HG03135 (cell line): ENCODE measurements around the gene BRMS1L.
"Not testable (repeated sequence)": the region's sequence is repeated elsewhere in the genome, so short reads cannot be mapped to it uniquely, and the experiment has no call there.

Experiments
- ATAC-seq: cut with Tn5 transposase; IDR thresholded peaks from one replicate; pipeline ENCODE4 v1.9.1; 2021; ENCODE audit warnings: mild to moderate bottlenecking, moderate library complexity; ENCODE audit not compliant: unreplicated experiment

The BRMS1L gene

DNA sequence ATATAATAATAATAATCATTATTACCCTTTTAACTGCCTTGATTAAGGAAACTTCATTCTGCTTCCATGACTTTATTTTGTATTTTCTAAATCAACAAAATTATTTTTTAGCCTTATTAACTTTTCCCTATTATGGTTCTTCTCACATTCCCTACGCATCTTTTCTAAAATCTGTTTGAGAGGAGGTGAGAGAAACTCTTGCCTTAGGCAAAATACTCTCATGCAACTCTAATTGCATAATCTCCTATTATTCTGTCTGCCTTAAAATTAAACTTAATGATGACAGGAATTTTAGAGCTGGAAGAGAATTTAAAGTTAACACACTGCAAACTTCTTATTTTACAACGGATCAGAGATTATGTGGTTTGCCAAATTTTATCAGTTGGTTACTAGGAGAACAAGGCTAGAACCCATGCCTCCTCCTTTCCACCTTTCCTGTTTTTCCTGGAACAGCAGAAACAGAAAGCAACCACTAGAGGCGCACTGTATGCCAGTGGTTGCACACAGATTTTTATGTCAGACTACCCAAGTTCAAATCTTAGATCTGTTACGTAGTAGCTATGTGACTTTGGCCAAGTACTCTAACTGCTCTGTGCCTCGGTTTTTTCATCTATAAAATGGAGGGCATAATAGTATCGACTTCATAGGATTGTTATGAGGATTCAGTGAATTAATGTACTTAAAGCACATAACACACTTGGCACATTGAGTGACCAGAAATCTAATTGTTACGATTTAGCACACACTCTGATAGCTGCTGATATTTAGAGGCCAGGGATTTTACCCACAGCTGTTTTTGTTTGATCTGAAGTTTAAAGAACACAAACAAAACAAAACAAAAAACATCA, 4.3 kb upstream of the BRMS1L start:
- ATAC-seq, result no peak

DNA sequence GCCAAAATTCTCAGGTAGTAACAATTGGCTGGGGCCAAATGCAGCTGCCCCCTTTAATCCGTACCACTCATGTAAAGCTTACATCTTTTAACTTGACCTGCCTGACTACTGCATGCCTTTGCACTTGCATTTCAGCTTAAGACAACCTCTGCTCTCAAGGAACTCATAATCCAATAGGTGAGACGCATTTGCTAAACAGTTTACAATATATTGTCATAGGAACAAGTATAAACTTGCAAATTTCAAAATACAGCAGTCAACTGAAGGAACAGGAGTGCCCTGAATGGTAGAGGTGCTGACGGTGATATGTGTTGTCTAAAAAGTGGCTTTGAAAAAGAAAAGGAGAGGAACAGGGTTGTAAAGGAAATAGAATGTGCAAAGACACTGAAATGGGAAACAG, 3.6 kb upstream of the BRMS1L start:
- no peak for ATAC-seq

DNA sequence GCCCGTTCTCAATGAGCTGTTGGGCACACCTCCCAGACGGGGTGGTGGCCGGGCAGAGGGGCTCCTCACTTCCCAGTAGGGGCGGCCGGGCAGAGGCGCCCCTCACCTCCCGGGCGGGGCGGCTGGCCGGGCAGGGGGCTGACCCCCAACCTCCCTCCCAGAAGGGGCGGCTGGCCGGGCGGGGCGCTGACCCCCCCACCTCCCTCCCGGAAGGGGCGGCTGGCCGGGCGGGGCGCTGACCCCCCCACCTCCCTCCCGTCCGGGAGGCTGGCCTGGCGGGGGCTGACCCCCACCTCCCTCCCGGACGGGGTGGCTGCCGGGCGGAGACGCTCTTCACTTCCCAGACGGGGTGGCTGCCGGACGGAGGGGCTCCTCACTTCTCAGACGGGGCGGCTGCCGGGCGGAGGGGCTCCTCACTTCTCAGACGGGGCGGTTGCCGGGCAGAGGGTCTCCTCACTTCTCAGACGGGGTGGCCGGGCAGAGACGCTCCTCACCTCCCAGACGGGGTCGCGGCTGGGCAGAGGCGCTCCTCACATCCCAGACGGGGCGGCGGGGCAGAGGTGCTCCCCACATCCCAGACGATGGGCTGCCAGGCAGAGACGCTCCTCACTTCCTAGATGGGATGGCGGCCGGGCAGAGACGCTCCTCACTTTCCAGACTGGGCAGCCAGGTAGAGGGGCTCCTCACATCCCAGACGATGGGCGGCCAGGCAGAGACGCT, 1.5 kb upstream of the BRMS1L start:
- ATAC-seq, result not testable (repeated sequence)

DNA sequence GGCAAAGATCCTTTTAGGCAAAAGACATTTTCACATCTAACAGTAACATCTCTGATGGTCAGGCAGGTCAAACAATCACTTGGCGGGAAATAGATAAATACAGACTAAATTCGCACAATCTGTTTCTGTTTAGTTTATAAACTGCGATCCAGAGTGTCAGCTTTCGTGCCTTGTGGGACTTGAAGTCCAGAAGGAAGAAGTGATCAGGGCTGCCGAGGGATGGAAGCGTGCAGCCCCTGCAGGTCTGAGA, 245 bp upstream of the BRMS1L start:
- ATAC-seq, result no peak

DNA sequence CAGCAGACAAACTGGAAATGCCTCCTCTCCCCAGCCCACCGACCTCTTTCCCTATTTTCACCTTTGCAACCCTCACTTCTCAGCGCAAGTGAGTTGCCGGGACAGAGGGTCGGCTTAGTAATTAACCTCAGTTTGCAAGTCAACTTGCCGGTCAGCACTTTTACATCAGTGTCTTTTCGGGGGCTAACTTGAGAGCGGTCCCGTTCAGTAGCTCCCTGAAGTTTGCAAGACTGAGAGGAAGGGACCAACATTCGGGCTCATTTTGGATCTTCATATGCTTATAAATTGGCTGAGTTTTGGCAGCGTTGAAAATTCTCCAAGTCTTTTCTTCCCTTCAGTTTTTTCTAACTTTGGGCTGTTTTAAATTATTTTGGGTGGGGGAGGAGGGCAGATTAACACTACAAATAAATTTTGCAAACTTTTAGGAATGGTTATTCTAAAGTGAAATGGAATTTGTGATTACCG, 846 bp downstream of the BRMS1L start:
- ATAC-seq, result no peak

DNA sequence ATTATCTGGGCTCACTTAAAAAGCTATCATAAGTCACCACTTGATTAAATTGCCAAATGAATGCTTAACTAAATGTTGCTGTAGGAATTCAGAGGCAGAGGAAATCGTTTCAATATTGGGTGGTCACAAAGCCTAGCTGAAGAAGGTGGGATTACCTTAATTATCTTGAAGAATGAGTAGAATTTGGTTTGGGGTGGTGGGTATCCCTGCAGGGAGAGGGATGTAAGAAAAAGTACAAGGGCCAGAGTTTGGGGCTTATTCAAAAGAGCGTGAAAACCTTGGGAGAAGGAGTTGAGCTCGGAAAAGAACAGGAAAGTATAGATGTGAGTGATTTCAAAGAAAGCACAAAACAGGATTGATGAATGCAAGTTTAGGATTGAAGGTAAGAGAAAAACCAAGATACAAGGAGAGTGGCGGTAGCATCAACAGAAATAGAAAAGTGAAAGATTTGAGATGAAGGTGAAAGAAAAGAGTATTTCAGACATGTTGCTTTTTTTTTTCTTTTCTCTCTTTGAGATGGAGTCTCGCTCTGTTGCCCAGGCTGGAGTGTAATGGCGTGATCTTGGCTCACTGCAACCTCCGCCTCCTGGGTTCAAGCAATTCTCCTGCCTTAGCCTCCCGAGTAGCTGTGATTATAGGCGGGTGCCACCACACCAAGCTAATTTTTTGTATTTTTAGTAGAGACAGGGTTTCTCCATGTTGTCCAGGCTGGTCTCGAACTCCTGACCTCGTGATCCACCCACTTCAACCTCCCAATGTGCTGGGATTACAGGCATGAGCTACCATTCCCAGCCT, 1.7 kb downstream of the BRMS1L start:
- ATAC-seq, result no peak

DNA sequence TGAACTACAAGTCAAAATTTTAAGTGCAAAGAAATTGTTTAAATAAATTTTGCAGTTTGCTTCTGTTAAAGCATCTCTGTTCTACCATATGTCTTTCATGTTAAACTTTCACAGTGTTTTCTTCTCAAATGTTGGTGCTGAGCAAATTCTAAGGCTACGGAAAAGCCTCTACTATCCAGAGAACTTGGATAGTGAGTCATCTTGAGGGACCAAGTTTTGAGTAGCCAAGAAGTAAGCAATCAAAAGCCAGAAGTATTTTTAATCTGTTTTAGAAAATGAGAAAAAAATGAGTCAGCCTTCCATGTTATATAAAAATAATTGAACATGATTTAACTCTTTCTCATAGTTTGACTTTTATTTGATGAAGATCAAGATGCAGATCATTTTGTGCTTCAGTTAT, 3.3 kb downstream of the BRMS1L start:
- no peak for ATAC-seq

DNA sequence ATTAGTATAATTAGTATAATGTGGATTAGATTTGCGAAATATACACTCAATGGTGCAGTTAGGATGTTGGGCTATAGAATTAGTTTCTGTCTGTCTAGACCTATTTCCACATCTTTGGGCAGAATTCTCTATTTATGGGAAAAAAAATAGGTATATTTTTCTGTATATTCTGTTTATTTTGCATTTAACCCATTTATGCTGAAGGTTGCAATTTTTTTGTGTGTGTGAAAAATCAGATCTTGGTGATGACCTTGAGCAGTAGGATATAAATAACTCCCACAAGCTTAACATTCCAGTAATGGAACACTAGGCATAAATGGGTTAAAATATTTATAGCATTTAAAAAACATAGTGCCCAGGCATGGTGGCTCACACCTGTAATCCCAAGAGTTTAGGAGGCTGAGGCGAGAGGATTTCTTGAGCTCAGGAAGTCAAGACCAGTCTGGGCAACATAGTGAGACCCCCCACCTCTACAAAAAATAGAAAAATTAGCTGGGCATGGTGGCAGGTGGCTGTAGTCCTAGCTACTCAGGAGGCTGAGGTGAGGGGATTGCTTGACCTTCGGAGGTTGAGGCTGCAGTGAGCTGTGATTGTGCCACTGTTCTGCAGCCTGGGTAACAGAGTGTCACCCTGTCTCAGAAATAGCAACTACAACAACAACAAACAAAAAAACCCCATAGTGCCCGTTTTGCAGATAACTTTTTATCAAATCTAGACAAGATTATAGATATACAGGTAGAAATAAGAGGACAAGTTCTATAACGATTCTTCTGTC, 9.3 kb downstream of the BRMS1L start:
- ATAC-seq, result no peak

DNA sequence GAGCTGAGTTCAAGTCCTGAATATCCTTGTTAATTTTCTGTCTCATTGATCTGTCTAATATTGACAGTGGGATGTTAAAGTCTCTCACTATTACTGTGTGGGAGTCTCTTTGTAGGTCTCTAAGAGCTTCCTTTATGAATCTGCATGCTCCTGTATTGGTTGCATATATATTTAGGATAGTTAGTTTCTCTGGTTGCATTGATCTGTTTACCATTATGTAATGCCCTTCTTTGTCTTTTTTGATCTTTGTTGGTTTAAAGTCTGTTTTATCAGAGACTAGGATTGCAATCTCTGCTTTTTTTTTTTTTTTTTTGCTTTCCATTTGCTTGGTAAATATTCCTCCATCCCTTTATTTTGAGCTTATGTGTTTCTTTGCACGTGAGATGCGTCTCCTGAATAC, 15.6 kb downstream of the BRMS1L start:
- ATAC-seq, result not testable (repeated sequence)

DNA sequence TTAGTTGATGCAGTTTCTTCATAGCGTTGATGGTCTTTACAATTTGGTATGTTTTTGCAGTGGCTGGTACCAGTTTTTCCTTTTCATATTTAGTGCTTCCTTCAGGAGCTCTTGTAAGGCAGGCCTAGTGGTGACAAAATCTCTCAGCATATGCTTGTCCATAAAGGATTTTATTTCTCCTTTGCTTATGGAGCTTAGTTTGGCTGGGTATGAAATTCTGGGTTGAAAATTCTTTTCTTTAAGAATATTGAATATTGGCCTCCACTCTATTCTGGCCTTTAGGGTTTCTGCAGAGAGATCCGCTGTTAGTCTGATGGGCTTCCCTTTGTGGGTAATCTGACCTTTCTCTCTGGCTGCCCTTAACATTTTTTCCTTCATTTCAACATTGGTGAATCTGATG, 16.1 kb downstream of the BRMS1L start:
- not testable (repeated sequence) for ATAC-seq

DNA sequence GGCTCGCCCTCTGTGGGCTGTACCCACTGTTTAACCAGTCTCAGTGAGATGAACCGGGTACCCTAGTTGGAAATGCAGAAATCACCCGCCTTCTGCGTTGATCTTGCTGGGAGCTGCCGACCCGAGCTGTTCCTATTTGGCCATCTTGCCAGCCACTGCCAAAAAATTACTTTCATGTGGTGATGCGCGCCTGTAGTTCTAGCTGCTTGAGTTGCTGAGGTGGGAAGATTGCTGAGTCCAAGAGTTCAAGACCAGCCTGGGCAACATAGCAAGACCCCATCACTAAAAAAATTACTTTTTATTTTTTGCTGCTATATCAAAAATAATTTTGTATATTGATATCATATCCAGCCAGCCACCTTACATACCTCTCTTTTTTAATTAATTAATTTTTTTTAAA, 18.4 kb downstream of the BRMS1L start:
- no peak for ATAC-seq

DNA sequence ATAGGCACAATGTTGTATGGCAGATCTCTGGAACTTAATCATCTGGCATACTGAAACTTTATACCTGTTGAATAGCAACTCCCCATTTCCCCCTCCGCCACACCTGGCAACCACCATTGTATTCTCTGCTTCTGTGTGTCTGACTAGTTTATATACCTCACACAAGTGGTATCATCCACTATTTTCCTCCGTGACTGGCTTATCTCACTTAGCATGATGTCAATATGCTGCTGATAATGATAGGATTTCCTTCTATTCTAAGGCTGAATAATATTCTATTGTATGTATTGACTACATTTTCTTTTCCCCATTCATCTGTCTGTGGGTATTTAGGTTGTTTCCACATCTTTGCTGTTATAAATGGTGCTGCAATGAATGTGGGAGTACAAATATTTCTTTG, 21.5 kb downstream of the BRMS1L start:
- no peak for ATAC-seq

DNA sequence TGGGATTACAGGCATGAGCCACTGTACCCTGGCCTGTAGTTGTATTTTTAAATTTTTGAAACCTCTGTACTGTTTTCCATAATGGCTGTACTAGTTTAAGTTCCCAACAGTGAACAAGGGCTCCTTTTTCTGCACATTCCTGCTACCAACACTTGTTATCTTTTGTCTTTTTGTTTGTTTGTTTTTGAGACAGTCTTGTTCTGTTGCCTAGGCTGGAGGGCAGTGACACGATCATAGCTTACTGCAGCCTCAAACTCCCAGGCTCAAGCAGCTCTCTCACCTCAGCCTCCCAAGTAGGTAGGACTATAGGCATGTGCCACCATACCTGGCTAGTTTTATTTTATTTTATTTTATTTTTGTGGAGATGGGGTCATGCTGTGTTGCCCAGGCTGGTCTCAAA, 23.0 kb downstream of the BRMS1L start:
- ATAC-seq, result no peak

DNA sequence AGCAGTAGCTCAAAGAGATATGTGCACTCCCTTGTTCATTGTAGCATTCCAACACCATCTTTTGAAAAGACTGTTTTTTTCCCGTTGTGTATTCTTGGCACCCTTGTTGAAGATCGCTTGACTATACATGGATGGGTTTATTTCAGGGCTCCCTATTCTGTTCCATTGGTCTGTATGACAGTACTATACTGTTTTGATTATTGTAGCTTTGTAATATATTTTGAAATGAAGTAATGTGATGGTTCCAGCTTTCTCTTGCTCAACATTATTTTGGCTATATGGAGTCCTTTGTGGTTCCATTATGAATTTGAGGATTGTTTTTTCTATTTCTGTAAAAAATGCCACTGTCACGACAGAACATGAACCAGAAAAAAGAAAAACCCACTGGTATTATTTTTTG, 25.7 kb downstream of the BRMS1L start:
- no peak for ATAC-seq

DNA sequence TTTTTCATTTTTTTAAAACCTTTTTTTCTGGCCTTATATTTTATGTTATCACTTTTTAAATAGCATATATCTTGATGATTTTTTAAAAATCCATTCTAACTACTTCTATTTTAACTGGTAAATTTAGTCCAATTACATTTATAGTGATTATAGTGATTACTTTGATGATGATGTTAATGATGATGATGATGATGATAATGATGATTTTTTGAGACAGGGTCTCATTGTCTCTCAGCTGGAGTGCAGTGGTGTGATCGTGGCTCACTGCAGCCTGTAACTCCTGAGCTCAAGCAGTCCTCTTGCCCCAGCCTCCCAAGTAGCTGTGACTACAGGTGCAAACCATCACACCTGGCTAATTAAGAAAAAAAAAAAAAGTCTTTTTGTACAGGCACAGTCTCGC, 27.1 kb downstream of the BRMS1L start:
- no peak for ATAC-seq

DNA sequence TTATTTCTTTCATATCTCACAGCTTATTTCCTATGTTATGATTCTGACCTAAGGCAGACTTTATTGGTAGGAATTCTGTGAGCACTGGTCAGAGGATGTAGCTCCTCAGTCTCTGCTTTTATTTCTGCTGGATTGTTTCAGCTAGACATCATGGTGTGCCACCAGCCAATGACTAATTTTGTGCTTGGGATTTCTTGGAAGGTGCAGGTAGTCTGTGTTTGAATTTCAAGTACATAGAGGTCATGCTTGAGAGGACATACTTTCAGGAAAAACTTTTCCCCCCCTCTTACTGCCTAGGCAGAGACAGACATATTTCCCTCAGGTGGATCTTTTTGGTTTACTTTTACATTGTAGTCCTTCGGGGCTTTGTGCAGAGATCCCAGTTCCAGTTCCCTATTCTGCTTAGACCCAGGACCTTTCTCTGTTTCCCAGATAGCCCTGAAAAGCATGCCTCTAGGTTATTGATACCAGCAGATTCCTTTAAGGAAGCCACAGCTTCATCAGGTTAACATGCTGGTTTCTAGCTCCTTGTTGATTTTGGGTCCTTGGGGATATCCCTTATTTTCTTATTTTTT, 28.6 kb downstream of the BRMS1L start:
- no peak for ATAC-seq

DNA sequence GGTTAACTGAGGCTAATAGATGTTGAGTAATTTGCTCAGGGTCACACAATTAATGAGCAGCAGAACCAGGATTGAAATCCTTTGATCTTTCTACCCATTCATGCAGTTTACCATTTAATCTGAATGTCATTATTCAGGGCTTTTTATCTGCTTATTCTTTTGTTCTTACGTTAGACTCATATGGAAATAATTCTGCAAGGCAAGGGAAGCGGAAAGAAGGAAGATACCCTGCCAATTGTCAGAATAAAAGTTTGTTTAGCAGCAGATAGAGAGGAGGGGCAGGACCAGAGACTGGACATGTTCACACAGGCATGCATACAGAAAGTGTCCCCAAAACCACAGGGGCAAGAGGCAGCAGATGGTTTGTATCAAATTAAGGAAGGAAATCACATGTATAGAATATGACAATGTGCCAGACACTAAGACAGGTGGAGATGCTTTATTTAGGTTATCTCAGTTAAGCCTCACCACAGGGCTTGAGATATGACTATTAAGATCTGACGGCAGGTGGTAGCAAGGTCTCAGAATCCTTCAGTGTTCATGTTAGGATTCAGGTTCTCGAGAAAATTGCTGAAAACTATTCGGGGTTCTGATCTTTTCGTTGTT, 29.8 kb downstream of the BRMS1L start:
- ATAC-seq, result peak; percentile 96

DNA sequence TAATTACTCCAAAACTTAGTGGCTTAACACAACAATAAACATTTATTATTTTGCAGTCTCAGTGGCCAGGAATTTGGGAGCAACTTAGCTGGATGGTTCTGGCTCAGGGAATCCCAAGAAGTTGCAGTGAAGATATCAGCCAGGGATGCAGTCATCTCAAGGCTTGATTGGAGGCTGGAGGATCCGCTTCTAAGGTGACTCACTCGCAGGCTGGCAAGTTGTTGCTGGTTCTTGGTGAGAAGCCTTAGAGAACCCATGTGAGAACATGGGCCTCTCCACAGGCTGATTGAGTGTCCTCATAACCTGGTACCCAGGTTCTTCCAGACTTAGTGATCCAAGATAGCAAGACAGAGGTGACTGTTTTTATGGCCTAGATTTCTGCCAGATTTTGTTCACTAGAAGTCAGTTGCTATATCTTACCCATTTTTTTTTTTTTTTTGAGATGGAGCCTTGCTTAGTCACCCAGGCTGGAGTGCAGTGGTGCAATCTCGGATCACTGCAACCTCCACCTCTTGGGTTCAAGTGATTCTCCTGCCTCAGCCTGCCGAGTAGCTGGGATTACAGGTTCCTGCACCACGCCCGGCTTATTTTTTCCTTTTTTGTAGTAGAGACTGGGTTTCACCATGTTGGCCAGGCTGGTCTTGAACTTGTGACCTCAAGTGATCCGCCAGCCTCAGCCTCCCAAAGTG, 32.5 kb downstream of the BRMS1L start:
- no peak for ATAC-seq

DNA sequence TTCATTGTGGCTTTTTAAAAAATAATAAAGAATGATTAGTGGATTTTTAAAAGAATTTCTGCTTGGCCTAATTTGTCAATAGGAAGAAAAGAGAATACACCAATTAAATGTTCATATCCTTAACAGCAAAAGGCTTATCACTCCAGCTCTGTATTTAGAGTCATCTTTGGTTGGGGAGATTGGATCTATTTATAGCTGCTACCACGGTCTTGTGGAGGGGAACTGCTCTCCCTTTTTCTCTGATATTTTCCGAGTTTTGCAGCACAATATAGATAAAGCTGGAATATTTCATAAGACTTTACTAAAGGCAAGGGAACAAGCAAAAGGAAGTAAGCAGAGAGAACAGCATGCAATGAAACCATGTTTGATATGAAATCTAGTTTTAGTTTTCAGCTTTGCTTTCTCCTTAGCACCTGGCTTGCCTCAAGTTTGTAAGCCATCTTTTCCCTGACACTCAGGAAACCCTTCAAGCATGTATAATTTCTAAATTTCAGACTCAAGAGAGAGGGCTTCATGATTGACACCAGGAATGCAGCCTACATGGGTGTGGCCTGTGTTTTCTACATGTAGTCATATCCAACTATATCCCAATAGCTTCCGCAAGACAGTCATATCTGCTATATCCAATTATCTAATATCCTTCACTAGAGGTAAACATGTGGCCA, 35.2 kb downstream of the BRMS1L start:
- no peak for ATAC-seq
